NCI-H2171 (cell line): ENCODE results near the gene ETS2.

ENCODE experiments used
- DNase-seq: peaks from one replicate; lab custom pipeline; 2025; lab: John Stamatoyannopoulos, UW

Gene ETS2

GRCh38 chr21:38780879-38781278 lies 24.9 kb upstream of the ETS2 start:
- no peak for DNase-seq

- no peak for DNase-seq
These were observed 21.1 kb upstream of the ETS2 start for GRCh38 chr21:38784458-38785266.

GRCh38 chr21:38785483-38785882 lies 20.2 kb upstream of the ETS2 start:
- no peak for DNase-seq

- no peak for DNase-seq
These were observed 18.7 kb upstream of the ETS2 start for GRCh38 chr21:38787016-38787415.

GRCh38 chr21:38787461-38788274 lies 18.1 kb upstream of the ETS2 start:
- DNase-seq = peak; percentile 15

- no peak for DNase-seq
These were observed 17.3 kb upstream of the ETS2 start for GRCh38 chr21:38788275-38788905.

GRCh38 chr21:38789275-38789674 lies 16.5 kb upstream of the ETS2 start:
- DNase-seq = no peak

- no peak for DNase-seq
These were observed 15.7 kb upstream of the ETS2 start for GRCh38 chr21:38790059-38790458.

- DNase-seq = no peak
These were observed 14.8 kb upstream of the ETS2 start for GRCh38 chr21:38790961-38791360.

GRCh38 chr21:38792676-38793459 lies 12.9 kb upstream of the ETS2 start:
- DNase-seq = no peak

- no peak for DNase-seq
These were observed 11.6 kb upstream of the ETS2 start for GRCh38 chr21:38793926-38794713.

- DNase-seq = no peak
These were observed 10.8 kb upstream of the ETS2 start for GRCh38 chr21:38794978-38795377.

GRCh38 chr21:38795475-38795874 lies 10.3 kb upstream of the ETS2 start:
- DNase-seq = no peak

- no peak for DNase-seq
These were observed 9.3 kb upstream of the ETS2 start for GRCh38 chr21:38796424-38796823.

GRCh38 chr21:38797470-38797869 lies 8.3 kb upstream of the ETS2 start:
- DNase-seq = no peak

GRCh38 chr21:38798081-38798480 lies 7.6 kb upstream of the ETS2 start:
- DNase-seq = no peak

GRCh38 chr21:38798481-38798882 lies 7.2 kb upstream of the ETS2 start:
- peak; percentile 27 for DNase-seq

GRCh38 chr21:38800046-38800758 lies 5.5 kb upstream of the ETS2 start:
- no peak for DNase-seq

- DNase-seq = no peak
These were observed 4.6 kb upstream of the ETS2 start for GRCh38 chr21:38800924-38801744.
